ENCODE measurements around the gene TRIM34.
"Not testable (repeated sequence)": the region's sequence is repeated elsewhere in the genome, so short reads cannot be mapped to it uniquely, and the experiment has no call there.

Gene TRIM34, protein sequence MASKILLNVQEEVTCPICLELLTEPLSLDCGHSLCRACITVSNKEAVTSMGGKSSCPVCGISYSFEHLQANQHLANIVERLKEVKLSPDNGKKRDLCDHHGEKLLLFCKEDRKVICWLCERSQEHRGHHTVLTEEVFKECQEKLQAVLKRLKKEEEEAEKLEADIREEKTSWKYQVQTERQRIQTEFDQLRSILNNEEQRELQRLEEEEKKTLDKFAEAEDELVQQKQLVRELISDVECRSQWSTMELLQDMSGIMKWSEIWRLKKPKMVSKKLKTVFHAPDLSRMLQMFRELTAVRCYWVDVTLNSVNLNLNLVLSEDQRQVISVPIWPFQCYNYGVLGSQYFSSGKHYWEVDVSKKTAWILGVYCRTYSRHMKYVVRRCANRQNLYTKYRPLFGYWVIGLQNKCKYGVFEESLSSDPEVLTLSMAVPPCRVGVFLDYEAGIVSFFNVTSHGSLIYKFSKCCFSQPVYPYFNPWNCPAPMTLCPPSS

DNA sequence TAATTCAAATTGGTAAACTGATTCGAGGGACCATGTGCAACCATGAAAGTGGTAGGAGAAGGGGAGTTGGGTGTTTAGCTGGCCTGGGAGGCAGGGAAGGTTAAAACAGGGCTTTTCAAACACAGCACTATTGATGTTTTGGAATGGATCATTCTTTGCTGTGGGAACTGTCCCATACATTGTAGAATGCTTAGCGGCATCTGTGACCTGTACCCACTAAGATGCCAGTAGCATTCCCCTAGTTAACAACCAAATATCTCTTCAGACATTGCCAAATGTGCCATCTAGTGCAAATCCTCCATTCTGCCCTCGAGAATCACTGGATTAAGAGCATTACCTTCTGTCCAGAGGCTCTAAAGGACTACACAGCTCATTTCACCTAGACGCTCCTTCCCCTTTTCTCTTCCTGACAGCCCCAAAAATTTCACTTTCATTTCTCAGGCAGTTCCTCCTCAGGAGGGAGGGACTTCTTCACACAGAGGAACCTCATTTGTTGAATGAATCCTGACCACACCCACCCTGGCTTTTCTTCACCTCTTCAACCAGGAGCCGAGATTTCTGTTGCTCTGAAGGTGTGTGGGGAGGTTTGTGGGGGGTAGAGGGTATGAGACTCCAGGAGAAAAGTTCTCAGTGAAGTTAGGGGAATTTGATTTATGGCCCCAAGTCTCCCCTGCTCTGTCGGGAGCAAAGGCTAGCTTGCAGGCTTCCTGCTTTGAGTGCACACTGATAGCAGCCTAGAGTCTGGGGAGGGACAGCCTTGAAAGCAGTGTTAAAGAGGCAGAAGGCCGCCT, at the start of gene TRIM34:
Gene TRIM34 (plus strand): TSS at position 513 of the 791 bp plus-strand sequence. CDS start 7,331 bp downstream, outside the sequence.
- DNase-seq: peak; percentile 64

DNA sequence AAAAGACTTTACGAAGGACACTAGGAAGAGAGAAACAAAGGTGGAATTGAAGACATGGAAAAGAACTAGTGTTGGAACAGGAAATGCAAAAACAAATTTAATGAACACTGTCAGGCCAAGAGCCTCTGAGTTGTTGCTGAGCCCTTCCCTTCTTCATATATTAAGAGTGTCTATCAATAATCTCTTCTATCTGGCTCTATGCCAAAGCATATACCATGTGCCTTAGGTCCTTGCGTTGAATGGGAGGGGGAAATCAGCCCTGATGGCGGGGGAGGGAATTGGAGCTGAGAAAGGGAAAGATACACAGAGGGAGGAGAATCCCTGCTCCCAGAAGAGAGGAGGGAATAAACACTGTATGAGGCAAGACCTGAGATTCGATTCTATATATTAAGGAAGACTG, 49.6 kb upstream of the TRIM34 start:
- no peak for DNase-seq

DNA sequence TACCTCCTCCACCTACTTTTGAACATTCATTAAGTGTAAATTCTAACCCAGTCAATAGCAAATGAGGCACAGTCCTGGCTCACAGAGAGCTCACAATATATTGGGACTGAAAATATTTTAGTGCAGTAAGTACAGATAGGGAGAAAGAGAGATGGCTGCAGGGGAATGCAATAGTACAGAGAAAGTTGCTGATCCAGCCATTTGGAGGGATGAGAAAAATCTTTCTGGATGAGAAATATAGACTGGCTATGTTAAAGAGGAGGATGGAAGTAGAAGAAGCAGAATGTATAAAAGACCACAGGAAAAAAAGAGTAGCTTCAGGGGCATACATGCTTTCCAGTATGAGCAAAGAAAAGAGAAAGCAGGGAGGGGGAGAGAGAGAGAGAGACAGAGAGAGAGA, 47.7 kb upstream of the TRIM34 start:
- DNase-seq: no peak

DNA sequence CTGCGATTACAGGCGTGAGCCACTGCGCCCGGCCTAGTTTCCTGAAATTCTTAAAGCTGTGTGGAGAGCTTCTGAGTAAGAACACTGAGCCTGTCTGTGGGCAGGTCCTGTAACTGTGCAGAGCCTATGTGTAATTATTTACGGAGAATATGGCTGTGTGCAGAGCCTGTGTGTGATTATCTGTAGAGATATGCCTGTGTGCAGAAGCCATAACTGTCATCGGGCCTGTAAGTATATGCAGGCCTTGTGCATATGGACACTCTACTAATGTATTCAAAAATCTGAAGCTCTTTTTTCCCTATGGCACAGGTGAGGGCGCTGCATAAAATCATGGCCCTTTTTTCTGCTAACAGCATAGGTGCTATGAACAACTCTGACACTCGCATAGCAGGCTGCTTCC, 44.2 kb upstream of the TRIM34 start, which contains the start of gene OR52B6:
Gene OR52B6 (plus strand): TSS at position 301 of the 400 bp plus-strand sequence. CDS start 0 bp downstream, at position 301.
- DNase-seq: no peak

DNA sequence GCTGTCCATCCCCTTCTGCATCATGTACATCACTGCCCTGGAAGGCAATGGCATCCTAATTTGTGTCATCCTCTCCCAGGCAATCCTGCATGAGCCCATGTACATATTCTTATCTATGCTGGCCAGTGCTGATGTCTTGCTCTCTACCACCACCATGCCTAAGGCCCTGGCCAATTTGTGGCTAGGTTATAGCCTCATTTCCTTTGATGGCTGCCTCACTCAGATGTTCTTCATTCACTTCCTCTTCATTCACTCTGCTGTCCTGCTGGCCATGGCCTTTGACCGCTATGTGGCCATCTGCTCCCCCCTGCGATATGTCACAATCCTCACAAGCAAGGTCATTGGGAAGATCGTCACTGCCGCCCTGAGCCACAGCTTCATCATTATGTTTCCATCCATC, 43.8 kb upstream of the TRIM34 start:
- no peak for DNase-seq

DNA sequence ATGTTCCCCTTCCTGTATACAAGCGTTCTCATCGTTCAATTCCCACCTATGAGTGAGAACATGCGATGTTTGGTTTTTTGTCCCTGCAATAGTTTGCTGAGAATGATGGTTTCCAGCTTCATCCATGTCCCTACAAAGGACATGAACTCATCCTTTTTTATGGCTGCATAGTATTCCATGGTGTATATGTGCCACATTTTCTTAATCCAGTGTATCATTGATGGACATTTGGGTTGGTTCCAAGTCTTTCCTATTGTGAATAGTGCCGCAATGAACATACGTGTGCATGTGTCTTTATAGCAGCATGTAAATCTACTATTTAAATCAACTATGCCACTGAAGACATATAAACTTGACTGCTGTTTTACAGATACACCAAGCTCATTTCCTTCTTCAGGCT, 40.3 kb upstream of the TRIM34 start:
- DNase-seq: not testable (repeated sequence)

DNA sequence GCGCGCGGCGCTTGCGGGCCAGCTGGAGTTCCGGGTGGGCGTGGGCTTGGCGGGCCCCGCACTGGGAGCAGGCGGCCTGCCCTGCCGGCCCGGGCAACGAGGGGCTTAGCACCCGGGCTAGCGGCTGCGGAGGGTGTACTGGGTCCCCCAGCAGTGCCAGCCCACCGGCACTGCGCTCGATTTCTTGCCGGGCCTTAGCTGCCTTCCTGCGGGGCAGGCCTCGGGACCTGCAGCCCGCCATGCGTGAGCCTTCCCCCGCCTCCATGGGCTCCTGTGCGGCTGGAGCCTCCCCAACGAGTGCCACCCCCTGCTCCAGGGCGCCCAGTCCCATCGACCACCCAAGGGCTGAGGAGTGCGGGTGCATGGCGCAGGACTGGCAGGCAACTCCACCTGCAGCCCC, 34.9 kb upstream of the TRIM34 start:
- not testable (repeated sequence) for DNase-seq

DNA sequence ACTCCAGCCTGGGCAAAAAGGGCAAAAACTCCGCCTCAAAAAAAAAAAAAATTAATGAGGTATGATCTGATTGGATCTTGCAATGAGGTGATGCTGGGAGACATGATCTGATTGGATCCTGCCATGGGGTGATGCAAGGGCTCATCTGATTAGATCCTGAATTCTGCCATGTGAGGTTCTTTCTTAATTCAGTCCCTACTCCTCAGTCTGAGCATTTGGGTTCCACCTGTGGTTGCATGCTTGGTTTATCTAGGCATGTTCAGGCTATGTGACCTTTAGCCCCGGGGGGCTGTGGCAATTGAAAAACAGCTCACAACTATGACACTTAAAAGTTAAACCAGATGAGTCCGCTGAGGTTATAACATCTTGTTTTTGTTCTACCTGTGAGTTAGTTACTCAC, 33.2 kb upstream of the TRIM34 start:
- no peak for DNase-seq

DNA sequence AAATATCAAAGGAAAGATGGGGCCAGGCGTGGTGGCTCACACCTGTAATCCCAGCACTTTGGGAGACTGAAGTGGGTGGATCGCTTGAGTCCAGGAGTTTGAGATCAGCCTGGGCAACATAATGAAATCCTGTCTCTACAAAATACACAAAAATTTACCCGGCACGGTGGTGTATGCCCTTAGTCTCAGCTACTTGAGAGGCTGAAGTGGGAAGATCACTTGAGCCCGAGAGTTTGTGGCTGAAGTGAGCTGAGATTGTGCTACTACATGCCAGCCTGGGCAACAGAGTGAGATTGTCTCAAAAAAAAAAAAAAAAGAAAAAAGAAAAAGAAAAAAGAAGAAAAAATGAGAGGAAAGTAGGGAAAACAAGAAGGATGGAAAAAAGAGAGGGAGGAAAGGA, 32.2 kb upstream of the TRIM34 start:
- DNase-seq: no peak

DNA sequence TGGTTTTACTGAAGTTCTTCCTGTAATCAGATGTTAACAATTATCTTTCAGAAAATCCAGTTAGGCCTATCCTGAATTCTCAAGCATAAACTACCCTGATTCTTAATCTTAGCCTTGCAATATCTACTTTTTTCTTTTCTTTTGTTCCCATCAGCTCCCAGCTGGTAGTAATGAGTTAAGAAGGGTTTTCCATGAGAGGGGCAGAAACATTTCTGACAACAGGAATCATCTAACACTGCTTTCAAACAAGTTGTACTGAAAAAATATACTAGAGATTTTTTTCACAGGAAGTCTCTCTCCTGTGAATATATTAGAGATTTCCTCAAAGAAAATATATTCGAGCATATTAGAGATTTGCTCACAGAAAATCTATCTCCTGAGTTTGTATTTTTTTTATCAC, 31.7 kb upstream of the TRIM34 start:
- DNase-seq: no peak

DNA sequence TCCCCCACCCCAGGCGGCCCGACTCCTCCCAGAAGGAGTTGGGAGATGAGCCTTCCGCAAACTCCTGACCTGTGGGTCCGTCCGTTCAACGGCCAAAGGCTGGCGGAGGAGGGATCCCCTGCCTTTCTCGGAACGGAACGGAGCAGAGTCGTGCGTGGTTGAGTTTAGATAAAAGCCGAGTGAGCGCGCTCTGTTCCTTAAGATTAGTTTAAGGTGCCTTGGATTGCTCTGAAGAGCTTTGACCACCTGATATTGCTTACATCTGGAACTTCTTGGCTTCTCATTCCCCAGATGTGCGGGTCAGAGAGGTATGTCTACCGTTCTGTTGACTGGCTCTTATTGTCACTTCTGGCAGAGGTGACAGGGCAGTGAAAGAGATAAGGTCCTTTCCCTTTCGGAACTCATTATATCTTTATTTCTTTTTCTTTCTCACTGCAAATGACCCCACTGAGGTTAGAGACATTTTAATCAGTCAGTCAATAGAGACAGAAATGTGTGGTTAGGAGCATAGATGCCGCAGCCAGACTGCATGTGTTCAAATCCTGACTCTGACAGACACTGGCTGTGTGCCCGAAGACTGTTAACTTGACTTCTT, 28.1 kb upstream of the TRIM34 start, which contains the start of gene TRIM6:
Gene TRIM6 (plus strand): TSS at position 31 of the 595 bp plus-strand sequence. CDS start 261 bp downstream, at position 292.
- DNase-seq: no peak

DNA sequence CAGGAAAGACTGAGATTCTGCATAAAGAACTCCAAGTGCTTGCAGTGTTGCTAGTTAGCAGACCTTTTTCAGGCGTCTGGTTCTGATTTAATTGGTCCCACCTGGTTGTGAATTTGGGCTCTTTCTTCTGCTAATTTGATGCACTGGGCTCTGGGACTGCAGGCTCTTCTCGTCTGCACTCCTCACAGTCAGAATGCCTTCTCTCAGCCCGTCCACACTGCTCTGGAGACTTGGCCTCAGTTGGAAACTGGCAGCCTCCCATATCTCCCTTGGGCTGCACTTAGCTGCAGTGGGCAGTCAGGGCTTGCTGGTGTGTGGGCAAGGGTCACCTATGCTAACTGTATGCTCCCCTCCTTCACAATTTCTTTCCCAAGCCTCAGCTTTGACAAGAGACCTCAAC, 26.8 kb upstream of the TRIM34 start:
- DNase-seq: no peak

DNA sequence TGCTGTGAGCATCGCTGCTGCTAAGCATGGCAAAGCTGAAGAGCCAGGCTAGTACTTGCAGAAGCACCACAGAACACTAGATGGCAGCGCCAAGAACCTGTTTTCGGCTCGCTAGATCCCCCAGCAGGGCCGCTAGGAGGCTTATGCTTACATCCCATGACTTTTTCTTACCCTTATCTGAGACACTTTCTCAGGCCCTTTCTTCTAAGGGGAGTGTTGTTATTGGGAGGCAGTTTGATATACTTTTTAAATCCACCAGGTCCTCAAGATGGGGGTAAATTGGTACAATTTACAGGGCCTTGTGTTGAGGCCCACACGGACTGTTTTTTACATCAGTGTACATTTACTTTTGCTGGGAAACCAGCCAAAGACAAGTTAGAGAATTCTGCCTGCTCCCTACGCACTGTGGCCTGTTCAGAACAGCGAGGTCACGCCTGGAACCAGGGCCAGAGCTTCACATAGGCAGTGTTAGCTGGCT, 24.4 kb upstream of the TRIM34 start:
- DNase-seq: peak; percentile 12

DNA sequence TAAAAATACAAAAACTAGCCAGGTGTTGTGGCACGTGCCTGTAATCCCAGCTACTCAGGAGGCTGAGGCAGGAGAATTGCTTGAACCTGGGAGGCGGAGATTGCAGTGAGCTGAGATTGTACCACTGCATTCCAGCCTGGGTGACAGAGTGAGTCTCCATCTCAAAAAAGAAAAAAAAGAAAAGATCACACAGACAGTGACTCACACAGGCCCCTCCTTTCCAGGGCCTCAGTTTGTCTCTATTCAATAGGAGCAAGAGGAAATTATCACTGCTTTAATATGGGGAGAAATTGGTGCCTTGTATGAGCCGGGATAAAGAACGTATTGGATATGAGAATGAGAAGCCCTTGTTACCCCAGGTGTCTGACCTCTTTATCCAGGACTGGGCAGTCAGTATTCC, 22.0 kb upstream of the TRIM34 start:
- not testable (repeated sequence) for DNase-seq

DNA sequence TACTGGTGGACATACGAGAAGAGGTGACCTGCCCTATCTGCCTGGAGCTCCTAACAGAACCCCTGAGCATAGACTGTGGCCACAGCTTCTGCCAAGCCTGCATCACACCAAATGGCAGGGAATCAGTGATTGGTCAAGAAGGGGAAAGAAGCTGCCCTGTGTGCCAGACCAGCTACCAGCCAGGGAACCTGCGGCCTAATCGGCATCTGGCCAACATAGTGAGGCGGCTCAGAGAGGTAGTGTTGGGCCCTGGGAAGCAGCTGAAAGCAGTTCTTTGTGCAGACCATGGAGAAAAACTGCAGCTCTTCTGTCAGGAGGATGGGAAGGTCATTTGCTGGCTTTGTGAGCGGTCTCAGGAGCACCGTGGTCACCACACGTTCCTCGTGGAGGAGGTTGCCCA, 21.5 kb upstream of the TRIM34 start:
- DNase-seq: no peak

DNA sequence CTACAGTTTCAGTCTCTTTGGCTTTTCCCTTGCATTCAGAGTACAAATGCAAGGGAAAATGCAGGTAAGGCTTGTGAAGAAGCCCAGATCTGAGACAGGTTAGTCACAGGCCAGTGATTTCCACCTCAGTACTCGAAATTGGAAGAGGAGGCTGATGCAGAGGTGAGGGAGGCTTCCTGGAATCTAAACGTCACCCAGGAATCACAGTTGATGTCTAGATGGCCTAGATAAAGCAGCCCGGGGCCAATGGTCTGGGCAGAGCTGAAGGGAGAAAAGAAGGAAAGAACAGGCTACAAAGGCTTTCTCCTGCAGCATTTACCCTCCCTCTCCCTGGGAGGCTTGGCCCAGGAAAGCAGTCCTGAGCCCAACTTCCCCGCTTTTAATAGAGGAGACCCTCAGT, 19.9 kb upstream of the TRIM34 start:
- no peak for DNase-seq

DNA sequence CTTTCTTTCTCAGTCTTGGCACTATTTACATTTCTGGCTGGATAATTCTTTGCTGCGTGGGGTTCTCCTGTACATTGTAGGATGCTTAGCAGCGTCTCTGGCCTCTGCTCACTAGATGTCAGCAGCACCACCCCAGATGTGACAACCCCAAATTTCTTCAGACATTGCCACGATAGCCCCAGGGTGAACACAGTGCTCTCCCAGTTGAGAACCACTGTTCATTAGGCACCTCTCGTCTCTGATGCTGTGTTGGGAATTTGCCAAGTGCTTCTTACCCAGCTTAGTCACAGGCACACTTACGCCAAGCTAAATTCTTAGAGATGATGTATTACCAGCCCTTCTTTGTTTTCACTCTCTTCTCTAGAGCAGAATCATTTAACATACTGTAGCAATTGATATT, 19.0 kb upstream of the TRIM34 start:
- DNase-seq: no peak

DNA sequence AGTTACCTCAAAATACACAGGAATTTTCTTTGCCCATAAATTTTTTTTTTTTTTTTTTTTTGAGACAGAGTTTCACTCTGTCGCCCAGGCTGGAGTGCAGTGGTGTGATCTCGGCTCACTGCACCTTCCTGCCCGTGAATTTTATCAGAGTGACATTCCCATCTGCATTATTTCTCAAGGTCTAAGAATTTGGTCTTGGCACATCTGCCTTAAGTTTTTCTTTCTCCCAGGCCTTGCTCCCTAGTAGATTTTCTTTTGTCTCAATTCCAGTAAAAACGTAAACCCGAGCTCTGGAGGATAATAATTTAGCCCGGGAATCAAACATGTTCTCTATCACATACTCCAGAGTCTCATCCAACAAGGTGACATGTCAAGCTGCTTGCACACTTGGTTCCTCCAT, 16.0 kb upstream of the TRIM34 start:
- DNase-seq: no peak

DNA sequence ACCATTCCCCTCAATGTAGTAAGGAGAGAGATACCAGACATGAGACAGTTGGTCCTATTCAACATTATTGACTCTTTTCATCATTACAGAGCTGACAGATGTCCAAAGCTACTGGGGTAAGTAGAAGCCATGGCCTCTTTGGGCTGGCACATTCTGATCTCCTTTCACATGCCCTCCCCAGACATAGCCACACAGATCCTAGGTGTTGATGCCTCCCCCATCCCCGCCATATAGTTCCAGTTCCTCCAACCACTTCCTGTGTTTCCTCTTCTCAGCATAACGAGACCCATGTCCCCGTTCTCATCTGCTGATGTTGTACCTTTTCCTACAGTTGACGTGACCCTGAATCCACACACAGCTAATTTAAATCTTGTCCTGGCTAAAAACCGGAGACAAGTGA, 14.4 kb upstream of the TRIM34 start:
- no peak for DNase-seq

DNA sequence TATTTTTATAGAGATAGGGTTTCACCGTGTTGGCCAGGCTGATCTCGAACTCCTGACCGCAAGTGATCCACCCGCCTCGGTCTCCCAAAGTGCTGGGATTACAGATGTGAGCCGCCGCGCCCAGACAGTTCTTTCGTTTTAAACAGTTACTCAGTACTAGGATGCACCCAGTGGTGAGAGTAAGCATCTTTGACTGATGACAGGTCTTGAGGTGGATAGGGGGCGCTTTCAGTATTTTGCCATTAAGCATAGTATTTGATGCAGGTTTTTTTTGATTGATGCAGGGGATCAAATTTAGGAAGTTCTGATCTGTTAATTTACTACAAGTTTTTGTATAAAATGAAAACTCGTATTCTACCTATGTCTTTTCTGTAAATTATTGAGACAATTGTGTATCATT, 13.2 kb upstream of the TRIM34 start:
- no peak for DNase-seq

DNA sequence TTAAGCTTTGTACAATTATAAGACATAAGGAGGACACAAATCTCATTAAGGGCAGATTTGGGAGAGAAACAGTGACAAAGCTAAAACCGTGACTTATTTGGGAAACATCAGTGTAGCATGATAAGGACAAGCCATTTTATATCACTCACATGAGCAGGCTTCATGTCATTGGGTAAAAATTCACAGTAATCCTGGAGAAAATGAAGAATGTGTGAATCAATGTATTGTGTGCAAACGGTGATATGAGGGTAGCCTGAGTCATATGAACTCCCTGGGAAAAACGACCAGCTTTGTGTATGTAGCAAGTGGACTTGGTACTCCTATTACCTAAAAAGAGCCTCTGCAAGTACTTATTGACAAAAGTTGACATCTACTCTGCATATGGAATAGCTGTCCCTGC, 6.0 kb upstream of the TRIM34 start:
- DNase-seq: no peak

DNA sequence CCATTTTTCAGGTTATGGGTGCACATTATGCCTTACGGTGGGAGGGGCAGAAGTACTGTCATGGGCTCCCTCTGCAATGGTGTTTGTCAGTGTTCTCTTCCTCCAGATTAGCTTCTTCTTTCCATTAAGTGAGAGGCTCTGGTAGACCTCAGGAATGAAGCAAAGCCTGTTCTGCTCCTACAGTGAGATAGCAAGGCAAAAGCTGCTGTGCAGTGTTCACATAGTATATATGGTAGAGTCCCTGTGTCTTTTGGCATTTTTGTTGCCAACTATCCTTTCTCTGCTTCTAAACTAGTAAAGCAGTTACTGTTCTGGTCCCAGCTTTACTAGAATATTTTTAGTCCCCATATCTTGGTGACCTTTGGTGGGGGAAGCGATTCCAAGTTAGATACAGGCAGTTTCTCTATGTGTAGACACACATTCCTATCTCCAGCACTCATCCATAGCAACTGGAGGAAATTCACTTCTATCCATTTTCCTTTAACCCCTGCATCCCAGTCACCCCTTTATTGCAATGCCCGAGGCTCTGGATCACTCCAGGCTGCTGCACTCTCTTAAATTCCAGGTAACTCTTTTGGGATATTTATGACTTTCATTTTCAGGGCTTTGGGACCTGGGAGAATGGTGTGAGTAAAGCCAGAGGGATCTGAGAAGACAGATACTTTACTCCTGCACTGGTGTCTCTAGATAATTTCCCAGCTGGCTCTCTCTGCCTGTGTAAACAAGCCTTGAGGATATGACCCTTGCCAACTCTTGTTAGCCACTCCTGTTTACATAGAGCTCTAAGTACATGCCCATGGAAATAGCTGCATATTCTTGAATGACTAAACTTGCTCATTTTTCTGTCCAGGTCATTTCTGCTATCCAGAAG, 3.9 kb upstream of the TRIM34 start:
- DNase-seq: no peak

Measured in KG1 (cell line).